K562 (cell line): Measurements from ENCODE around the gene MAGIX. TPM values are rescaled to one million over a fixed set of nuclear protein-coding genes. Genes with fewer than 3 reads are reported as not detected.
"Not testable (repeated sequence)": the region's sequence is repeated elsewhere in the genome, so short reads cannot be mapped to it uniquely, and the experiment has no call there.

Experiments
- ATAC-seq: fragments of 200-7000 bp; cut with Tn5 transposase; 3 replicates; pipeline ENCODE4 v1.9.1; 2020; ENCODE audit warnings: moderate library complexity
- BruUV-seq: library from RNA; stranded (reverse); fragments of 400-500 nt; replicated peaks from 2 replicates; lab custom pipeline; 2021; lab: Mats Ljungman, UMichigan
- CTCF ChIA-PET: fragments of 300-600 bp; formaldehyde crosslinking; extraction: SDS; loops from one replicate; lab custom pipeline; 2021; ENCODE audit warnings: low intra/inter-chr PET ratio; lab: Yijun Ruan, JAX
- POLR2A ChIA-PET: fragments of 300-600, 350-650 bp; sonication (Branson Sonifier 250); formaldehyde crosslinking; extraction: SDS; loops from one replicate; lab custom pipeline; 2021; ENCODE audit warnings: antibody characterized with exemption, inconsistent platforms; lab: Yijun Ruan, JAX
- DNase-seq, 4 experiments: peaks; one replicate each; pipeline versions ENCODE4 v3.0.0 to v3.0.0-alpha.2; 2011 to 2018; ENCODE audit warnings: low spot score in 3 of 4, mixed read lengths in 3 of 4; ENCODE audit errors: extremely low read depth in 1 of 4
- FAIRE-seq: peaks from 2 replicates; lab custom pipeline; 2011; peaks lifted over from hg19 to GRCh38; lab: Jason Lieb, UNC
- H2AFZ ChIP-seq: 2 replicates; pipeline ENCODE4 v1.6.0; 2011; ENCODE audit warnings: low read depth, low read length, control low read depth, inconsistent platforms
- H3K27ac ChIP-seq: fragments of 200-600 bp; 3 replicates; pipeline ENCODE4 v1.8.0; 2011; ENCODE audit warnings: low read depth, mild to moderate bottlenecking, control low read depth, inconsistent platforms, low read length, moderate library complexity, mixed read lengths; ENCODE audit errors: extremely low read depth
- H3K27me3 ChIP-seq, 2 experiments: fragments of 300-600 bp in 1 of 2; 2 replicates in 1 of 2; 3 replicates in 1 of 2; pipeline versions ENCODE4 v1.6.0 to v1.8.0; 2011; ENCODE audit warnings: inconsistent platforms in 2 of 2, low read length in 2 of 2, mild to moderate bottlenecking in 1 of 2, mixed read lengths in 1 of 2, moderate library complexity in 1 of 2; ENCODE audit not compliant: control insufficient read depth in 2 of 2, insufficient read depth in 2 of 2
- H3K36me3 ChIP-seq: fragments of 300-600 bp; 3 replicates; pipeline ENCODE4 v1.8.0; 2011; ENCODE audit warnings: mild to moderate bottlenecking, low read length, inconsistent platforms; ENCODE audit not compliant: control insufficient read depth, insufficient read depth
- H3K4me1 ChIP-seq, 2 experiments: fragments of 200-600 bp in 1 of 2; replicated peaks in 1 of 2; 2 replicates in 1 of 2; 3 replicates in 1 of 2; pipeline versions ENCODE4 v1.5.1 to v1.8.0; 2011; ENCODE audit warnings: inconsistent platforms in 2 of 2, low read length in 2 of 2, mild to moderate bottlenecking in 1 of 2, mixed read lengths in 1 of 2, moderate library complexity in 1 of 2; ENCODE audit not compliant: control insufficient read depth in 2 of 2, insufficient read depth in 2 of 2
- H3K4me2 ChIP-seq: 2 replicates; pipeline ENCODE4 v1.6.1; 2011; ENCODE audit warnings: low read length, control low read depth, inconsistent platforms, mixed read lengths; ENCODE audit not compliant: insufficient read depth
- H3K4me3 ChIP-seq: fragments of 200-600 bp; sonication (generic), shearing (Covaris generic); 2 replicates; pipeline ENCODE4 v1.5.1; 2016; ENCODE audit warnings: control low read depth, inconsistent platforms
- H3K79me2 ChIP-seq: fragments of 200-600 bp; 3 replicates; pipeline ENCODE4 v1.8.0; 2011; ENCODE audit warnings: low read length, inconsistent platforms; ENCODE audit not compliant: control insufficient read depth, insufficient read depth
- H3K9ac ChIP-seq, 2 experiments: 2 replicates each; pipeline versions ENCODE4 v1.6.0 to v1.6.1; 2011; ENCODE audit warnings: low read depth in 2 of 2, low read length in 2 of 2, control low read depth in 1 of 2, inconsistent platforms in 1 of 2, mild to moderate bottlenecking in 1 of 2, mixed read lengths in 1 of 2; ENCODE audit not compliant: insufficient read depth in 1 of 2
- H3K9me1 ChIP-seq: one replicate; pipeline ENCODE4 v1.6.0; 2011; ENCODE audit warnings: inconsistent platforms, mild to moderate bottlenecking, low read length, moderate library complexity; ENCODE audit not compliant: control insufficient read depth, insufficient read depth
- H3K9me3 ChIP-seq: replicated peaks from 2 replicates; pipeline ENCODE4 v1.5.1; 2011; ENCODE audit warnings: low read depth, low read length, inconsistent platforms; ENCODE audit not compliant: control insufficient read depth, insufficient read depth
- H4K20me1 ChIP-seq: replicated peaks from 2 replicates; pipeline ENCODE4 v1.6.1; 2011; ENCODE audit warnings: low read length, inconsistent platforms, mixed read lengths; ENCODE audit not compliant: control insufficient read depth, insufficient read depth
- HSF4 ChIP-seq: fragments of 250-450 bp; sonication (Bioruptor Pico); IDR thresholded peaks from 2 replicates; pipeline ENCODE4 v2.1.2; 2022; ENCODE audit warnings: mild to moderate bottlenecking, moderate library complexity, borderline replicate concordance
- KLF6 ChIP-seq: fragments of 250-450 bp; sonication (Bioruptor Pico); IDR thresholded peaks from 2 replicates; pipeline ENCODE4 v1.4.0; 2020; ENCODE audit warnings: mild to moderate bottlenecking, moderate library complexity, borderline replicate concordance
- MLLT1 ChIP-seq, 2 experiments: fragments of 450-650 bp; IDR thresholded peaks; 2 replicates each; pipeline ENCODE4 v1.6.1; 2016
- ZNF121 ChIP-seq: sonication (generic); formaldehyde crosslinking; conservative IDR thresholded peaks from 2 replicates; pipeline ENCODE4 v1.8.0; 2022; ENCODE audit warnings: missing genetic modification reagents
- whole genome bisulfite sequencing: fragments of 100-300 bp; shearing (Covaris generic); methylation state at CpG from one replicate; pipeline ENCODE4 v1.1.6; 2016; ENCODE audit warnings: low coverage, mixed read lengths; ENCODE audit not compliant: insufficient coverage; ENCODE audit errors: missing lambda C conversion rate; 5-methylcytosine and 5-hydroxymethylcytosine counted together
- in situ Hi-C: fragments of 300-500 bp; cut with MboI; formaldehyde crosslinking; loops from 4 replicates; pipeline ENCODE4 v1.15.0; 2018; ENCODE audit warnings: inconsistent platforms, mixed read lengths
- intact Hi-C: fragments of 100-400 bp; cut with micrococcal nuclease; formaldehyde crosslinking; loops from 2 replicates; pipeline ENCODE4 v1.14.2; 2022
- polyA plus RNA-seq, 8 experiments: library from polyadenylated mRNA; depleted of rRNA in 4 of 8; stranded (reverse) in 5 of 8; unstranded in 3 of 8; fragments of >200 nt; fragmentation: Nextera tagmentation in 2 of 8; fragmentation: Illumina TruSeq in 1 of 8; extraction: Ambion mirVana in 2 of 8; extraction: Trizol in 1 of 8; gene quantifications; 2 replicates each; pipeline versions ENCODE4 v1.2.1 to v1.2.3, GENCODE V29; 2011 to 2014; ENCODE audit warnings: inconsistent platforms in 1 of 8, missing spikeins in 1 of 8
- total RNA-seq, 7 experiments: library from RNA; depleted of rRNA in 6 of 7; stranded (reverse); fragments of >200 nt in 6 of 7; fragmentation: Illumina TruSeq in 2 of 7; extraction: Trizol in 2 of 7; gene quantifications; 2 replicates each; pipeline versions ENCODE4 v1.2.1 to v1.2.3, GENCODE V29; 2011 to 2021; ENCODE audit warnings: low replicate concordance in 1 of 7
- TF ChIP-seq, protein P1 (sequence below): fragments of 450-650 bp; formaldehyde crosslinking; IDR thresholded peaks from 2 replicates; pipeline ENCODE4 v1.4.0; 2020; ENCODE audit warnings: mild to moderate bottlenecking, mixed read lengths
- TF ChIP-seq, protein P2 (sequence below): fragments of 250-450 bp; sonication (Bioruptor Pico); IDR thresholded peaks from 2 replicates; pipeline ENCODE4 v1.8.0; 2021; ENCODE audit warnings: mild to moderate bottlenecking, moderate library complexity

Gene MAGIX
- total and polyA plus RNA-seq, 9 of the 15 experiments (the other 6 are each of a cell fraction or from before 2014, with no cell fraction given): 0.08 to 3.5 (median 0.47) TPM

- Histone ChIP-seq H3K9ac (peak overlapping the region; percentile 81 to 97; a peak in 3 of 4 replicates), H3K27ac (peak overlapping the region; percentile 98), H3K4me3 (peak overlapping the region; percentile 54), H3K36me3 (peaks cover 37% of the 10 kb centered on the region), H3K4me2 (peak overlapping the region; percentile 94), H3K79me2 (peaks cover 69% of the 10 kb centered on the region)
- DNase-seq (peak in 1 of 4 experiments; percentile 22), ATAC-seq (peak; percentile 6; the same call in 2 of the 3 replicates)
- WGBS: 11% methylated on average over 8 of the region's 14 CpGs
- H3K9me1 ChIP-seq, FAIRE-seq, H3K27me3 ChIP-seq, H3K4me1 ChIP-seq, BruUV-seq, H2AFZ ChIP-seq, H4K20me1 ChIP-seq, H3K9me3 ChIP-seq, CTCF ChIA-PET, in situ Hi-C loops: not testable (repeated sequence)
- intact Hi-C loops: loop anchor here (5.0 kb wide), 1 partner anchor 43 kb away; no protein-coding TSS in a partner anchor
- POLR2A ChIA-PET: interaction anchor here (1.0 to 1.1 kb wide), 2 partner anchors 43 to 187 kb away, joined by 3 read pairs; no protein-coding TSS in a partner anchor
- TF ChIP-seq KLF6 (CRISPR knock-in tag) (peak; percentile 30; the same call in 1 of the 2 replicates), ZNF121 (CRISPR knock-in tag) (peak; percentile 46; the same call in 1 of the 2 replicates), MLLT1 (IDR thresholded peaks at IDR 0.05) (peak in 1 of 2 experiments; percentile 19; a peak in 1 of 4 replicates), HSF4 (CRISPR knock-in tag) (peak; percentile 72; the same call in 1 of the 2 replicates)
- TF ChIP-seq, protein P1, sequence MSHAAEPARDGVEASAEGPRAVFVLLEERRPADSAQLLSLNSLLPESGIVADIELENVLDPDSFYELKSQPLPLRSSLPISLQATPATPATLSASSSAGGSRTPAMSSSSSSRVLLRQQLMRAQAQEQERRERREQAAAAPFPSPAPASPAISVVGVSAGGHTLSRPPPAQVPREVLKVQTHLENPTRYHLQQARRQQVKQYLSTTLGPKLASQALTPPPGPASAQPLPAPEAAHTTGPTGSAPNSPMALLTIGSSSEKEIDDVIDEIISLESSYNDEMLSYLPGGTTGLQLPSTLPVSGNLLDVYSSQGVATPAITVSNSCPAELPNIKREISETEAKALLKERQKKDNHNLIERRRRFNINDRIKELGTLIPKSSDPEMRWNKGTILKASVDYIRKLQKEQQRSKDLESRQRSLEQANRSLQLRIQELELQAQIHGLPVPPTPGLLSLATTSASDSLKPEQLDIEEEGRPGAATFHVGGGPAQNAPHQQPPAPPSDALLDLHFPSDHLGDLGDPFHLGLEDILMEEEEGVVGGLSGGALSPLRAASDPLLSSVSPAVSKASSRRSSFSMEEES (CRISPR knock-in tag): peak; percentile 49
- TF ChIP-seq, protein P2, sequence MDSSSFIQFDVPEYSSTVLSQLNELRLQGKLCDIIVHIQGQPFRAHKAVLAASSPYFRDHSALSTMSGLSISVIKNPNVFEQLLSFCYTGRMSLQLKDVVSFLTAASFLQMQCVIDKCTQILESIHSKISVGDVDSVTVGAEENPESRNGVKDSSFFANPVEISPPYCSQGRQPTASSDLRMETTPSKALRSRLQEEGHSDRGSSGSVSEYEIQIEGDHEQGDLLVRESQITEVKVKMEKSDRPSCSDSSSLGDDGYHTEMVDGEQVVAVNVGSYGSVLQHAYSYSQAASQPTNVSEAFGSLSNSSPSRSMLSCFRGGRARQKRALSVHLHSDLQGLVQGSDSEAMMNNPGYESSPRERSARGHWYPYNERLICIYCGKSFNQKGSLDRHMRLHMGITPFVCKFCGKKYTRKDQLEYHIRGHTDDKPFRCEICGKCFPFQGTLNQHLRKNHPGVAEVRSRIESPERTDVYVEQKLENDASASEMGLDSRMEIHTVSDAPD (CRISPR knock-in tag): 0 out of 2 replicates have a peak, but pooled peaks have one; percentile 19
Observed at GRCh38 chrX:49149291-49149690, 13.3 kb upstream of the MAGIX start.
